T47D (cell line): Measurements from ENCODE around the gene ALKBH4.

Source experiments
- DNase-seq, 2 experiments: peaks; one replicate each; pipeline versions ENCODE4 v3.0.0 to v3.0.0-alpha.2; 2011 to 2012; ENCODE audit warnings: low read depth in 1 of 2, low spot score in 1 of 2
- JUND ChIP-seq: IDR thresholded peaks from 2 replicates; pipeline ENCODE4 v1.6.1; 2012; ENCODE audit warnings: low read depth
- in situ Hi-C: cut with HindIII; loops from 2 replicates; pipeline ENCODE4 v1.10.0; 2016; ENCODE audit warnings: low sequenced_read_pairs, low pct_unique_long_range_greater_than_20kb

The ALKBH4 gene

DNA sequence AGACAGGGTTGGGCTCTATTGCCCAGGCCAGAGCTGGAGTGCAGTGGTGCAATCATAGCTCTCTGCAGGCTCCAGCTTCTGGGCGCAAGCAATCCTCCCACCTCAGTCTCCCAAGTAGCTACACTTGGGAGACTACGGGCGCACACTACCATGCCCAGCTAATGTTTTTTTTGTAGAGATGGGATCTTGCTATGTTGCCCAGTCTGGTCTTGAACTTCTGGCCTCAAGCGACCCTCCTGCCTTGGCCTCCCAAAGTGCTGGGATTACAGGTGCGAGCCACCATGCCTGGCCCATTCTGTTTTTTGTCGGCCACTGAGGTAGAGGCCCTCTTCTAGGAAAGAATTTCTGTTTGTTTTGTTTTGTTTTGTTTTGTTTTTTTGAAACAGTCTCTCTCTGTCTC is 12.2 kb downstream of the ALKBH4 start:
- in situ Hi-C loops = no loop called here
- DNase-seq = no peak
- no peak for TF ChIP-seq JUND

DNA sequence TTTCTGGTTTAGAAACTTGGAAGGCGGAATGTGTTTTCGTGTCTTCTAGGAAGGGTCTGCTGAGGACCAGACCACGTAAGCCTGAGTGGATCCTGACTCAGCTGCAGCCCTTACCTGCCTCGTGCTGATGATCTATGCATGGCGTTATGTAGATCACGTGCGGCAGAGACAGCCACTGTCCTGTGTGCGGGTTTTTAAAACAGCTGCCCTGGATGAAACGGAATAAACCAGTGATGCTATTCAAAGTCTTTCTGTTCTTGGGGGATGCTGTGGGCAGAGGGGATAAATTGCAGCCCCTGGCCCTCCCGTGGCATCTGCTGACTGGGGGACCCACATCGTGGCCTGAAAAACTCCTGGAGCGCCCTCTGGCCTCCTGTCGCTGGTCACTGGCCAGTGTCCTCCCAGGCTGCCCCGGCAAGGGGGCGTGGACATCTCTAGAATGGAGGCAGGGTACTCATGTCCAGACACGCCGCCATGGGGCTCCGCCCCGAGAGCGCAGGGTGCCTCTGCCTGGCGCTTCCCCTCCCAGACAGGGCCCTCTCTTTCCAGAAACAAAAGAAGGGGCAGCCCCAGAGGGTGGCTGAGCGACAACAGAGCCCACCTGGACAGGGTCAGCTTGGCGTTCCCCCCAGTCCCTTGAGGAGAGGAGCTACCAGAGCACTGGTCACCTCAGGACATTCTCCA is 13.2 kb downstream of the ALKBH4 start:
- TF ChIP-seq JUND = no peak
- in situ Hi-C loops = no loop called here
- no peak for DNase-seq

DNA sequence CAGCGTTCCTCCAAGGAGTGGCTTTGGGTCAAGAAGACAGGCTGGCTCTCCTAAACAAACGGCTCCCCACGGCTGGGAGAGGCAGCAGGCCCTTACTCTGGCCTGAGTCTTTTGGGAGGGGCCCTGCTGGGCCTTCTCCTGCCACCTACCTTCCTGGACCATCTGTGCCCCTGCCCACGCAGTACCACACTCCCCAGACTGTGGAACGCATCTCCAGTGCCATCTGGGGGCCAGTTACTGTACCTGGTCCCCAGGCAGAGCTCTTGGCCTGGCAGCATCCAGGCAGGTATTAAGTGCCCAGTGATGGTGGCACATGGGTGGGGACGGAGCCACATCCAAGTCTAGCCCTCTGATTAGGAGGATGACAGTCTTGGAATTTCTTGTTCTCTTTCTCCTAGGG is 14.4 kb downstream of the ALKBH4 start:
- peak in 1 of 2 experiments; percentile 39 for DNase-seq
- in situ Hi-C loops = no loop called here
- no peak for TF ChIP-seq JUND

DNA sequence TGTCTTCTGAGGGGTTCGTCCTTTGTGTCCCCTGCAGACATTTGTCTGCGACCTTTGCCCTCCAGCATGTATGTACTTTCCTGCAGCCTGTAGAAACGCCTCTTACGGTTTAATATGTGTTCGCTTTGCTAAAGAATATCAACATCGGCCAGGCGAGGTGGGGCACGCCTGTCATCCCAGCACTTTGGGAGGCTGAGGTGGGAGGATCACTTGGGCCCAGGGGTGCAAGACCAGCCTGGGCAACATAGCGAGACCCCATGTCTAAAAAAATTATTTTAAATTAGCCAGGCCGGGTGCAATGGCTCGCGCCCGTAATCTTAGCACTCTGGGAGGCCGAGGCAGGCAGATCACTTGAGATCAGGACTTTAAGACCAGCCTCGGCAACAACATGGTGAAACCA is 15.5 kb downstream of the ALKBH4 start:
- no peak for DNase-seq
- in situ Hi-C loops = no loop called here
- TF ChIP-seq JUND = no peak

DNA sequence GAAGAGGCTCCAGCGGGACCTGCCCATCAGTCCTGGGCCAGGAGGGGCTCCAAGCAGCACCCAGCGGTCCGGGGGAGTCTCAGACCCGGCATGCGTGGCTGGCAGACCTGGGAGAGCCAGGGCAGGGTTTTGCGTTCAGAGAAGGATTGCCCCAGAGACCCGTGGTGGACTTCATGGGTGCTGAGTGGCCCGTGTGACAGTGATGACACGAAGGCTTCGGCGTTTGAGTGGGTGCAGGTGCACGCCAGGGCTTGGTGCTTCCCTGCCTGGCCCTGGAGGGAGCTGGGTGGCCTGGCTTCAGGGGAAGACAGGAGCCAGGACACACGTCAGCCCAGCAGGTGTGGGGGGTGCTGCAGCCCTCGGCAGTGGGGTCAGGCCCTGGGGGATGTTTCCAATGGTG is 17.4 kb downstream of the ALKBH4 start:
- TF ChIP-seq JUND = no peak
- DNase-seq = no peak
- in situ Hi-C loops = no loop called here

DNA sequence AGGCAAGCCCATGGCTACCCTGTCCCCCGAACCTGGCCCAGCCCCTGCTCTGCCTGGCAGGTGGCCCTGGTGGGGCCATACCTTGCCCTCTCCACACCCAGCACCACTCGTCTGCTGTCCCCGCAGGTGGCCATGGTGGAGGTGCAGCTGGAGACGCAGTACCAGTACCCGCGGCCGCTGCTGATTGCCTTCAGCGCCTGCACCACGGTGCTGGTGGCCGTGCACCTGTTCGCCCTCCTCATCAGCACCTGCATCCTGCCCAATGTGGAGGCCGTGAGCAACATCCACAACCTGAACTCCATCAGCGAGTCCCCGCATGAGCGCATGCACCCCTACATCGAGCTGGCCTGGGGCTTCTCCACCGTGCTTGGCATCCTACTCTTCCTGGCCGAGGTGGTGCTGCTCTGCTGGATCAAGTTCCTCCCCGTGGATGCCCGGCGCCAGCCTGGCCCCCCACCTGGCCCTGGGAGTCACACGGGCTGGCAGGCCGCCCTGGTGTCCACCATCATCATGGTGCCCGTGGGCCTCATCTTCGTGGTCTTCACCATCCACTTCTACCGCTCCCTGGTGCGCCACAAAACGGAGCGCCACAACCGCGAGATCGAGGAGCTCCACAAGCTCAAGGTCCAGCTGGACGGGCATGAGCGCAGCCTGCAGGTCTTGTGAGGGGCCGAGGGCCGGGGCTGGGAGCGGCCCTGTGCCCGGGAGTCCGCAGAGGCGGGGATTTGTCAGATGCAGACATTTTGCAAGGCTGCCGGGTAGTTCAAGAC is 18.1 kb downstream of the ALKBH4 start:
- no peak for TF ChIP-seq JUND
- in situ Hi-C loops = no loop called here
- no peak for DNase-seq

DNA sequence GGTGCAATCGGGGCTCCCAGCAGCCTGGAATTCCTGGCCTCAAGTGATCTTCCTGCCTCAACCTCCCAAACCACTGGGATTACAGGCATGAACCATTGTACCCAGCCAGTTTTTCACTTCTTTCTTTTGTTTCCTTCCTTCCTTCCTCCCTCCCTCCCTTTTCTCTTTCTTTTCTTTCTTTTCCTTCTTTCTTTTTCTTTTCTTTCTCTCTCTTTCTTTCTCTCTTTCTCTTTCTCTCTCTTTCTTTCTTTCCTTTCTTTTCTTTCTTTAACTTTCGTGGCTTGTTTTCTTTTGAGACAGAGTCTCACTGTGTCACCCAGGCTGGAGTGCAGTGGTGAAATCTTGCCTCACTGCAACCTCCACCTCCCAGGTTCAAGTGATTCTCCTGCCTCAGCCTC is 19.0 kb downstream of the ALKBH4 start:
- no peak for TF ChIP-seq JUND
- in situ Hi-C loops = no loop called here
- no peak for DNase-seq

DNA sequence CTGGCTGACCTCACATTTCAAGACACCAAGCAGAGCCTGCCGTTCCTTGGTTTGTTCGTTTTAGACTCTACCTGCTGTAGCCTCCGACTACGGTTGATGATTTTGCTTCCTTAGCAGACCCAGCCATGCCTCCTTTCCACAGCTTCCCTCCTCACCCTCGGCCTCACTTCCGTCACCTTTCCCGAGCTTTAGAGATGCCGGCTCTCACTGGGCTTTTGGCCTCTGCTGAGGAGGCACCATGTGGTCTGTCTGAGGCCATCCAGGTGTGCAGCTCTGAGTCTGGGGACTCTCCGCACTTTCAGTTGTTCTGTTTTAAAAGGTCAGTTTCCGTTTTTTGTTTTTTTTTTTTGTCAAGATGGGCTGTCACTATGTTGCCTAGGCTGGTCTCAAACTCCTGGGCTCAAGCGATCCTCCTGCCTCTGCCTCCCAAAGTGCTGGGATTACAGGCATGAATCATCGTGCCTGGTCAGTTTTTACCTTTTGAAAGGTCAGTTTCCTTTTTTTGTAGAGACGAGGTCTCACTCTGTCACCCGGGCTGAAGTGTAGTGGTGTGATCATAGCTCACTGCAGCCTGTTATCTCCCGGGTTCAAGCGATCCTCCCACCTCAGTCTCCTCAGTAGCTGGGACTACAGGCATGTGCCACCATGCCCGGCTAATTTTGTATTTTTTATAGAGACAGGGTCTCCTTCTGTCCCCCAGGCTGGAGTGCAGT is 19.5 kb downstream of the ALKBH4 start:
- no peak for TF ChIP-seq JUND
- DNase-seq = no peak
- in situ Hi-C loops = no loop called here

DNA sequence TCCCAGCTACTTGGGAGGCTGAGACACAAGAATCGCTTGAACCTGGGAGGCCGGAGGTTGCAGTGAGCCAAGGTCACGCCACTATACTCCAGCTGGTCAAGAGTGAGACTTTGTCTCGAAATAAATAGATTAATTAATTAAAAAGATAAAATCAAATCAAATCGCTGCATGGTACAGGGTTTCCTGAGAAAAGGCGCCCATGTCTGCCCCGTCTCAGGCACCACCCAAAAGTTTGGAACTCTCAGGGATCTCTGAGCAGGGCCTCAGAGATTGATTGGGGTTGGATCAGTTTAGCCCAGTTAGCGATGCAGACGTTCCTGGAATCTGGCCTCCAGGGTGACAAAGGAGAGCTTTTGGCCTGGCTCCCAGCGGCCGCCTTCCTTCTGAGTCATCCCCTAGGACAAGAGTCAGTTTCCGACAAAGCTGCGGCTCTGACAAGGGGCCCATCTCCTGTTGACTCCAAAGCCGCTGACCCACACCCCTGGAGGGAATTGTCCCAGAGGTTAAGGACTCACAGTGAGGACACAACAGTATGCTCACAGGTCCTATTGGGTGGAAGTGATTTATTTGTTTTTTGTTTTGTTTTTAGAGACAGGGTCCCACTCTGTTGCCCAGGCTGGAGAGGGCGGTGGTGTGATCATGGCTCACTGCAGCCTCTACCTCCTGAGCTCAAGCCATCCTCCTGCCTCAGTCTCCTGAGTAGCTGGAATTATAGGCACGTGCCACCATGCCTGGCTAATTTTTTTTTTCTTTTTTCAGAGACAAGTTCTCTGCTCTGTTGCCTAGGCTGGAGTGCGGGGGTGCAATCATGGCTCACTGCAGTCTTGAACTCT is 24.5 kb downstream of the ALKBH4 start:
- TF ChIP-seq JUND = no peak
- in situ Hi-C loops = no loop called here
- DNase-seq = no peak

DNA sequence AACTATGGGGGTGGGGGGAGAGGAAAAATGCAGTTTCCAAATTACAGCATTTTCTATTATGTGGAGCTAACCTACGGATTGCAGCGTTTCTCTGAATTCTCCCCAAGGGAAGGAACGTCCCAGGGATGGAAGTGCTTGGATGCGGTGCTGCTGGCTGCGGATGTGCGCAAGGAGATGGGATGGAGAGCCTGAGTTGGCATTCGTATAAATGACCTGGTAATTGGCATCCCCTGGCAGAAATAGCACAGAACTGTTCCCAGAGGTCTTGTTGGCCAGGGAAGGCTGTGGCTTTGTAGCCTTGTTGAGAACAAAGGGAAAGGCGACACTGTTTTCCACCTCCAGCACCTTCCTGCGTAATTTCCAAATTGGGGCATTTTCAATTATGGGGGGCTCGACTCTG is 28.5 kb downstream of the ALKBH4 start:
- in situ Hi-C loops = no loop called here
- TF ChIP-seq JUND = no peak
- no peak for DNase-seq

DNA sequence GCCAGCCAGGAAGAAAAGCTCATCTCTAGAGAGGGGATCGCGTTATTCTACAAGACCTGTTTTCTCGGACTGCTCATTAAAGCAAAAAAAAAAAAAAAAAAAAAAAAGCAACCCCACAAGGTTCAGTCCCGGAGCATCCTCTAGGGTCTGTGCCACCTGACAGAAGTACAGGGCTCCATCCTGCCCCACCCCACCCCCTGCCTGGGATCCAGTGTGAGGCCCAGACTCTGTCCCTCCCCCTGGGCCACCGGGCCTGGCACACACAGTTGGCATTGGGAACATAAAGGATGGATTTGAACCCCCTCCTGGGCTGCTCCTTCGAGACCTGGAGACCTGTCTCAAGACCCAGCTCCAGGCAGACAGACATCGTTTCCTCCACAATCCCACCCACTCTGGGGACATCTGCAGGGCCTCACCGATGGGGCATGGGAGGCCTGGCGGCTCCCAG is 30.6 kb downstream of the ALKBH4 start:
- in situ Hi-C loops = no loop called here
- TF ChIP-seq JUND = no peak
- no peak for DNase-seq
